Retinal pigment epithelial cell (primary cell): ENCODE results near the gene SPACA5B.
"Not testable (repeated sequence)": the region's sequence is repeated elsewhere in the genome, so short reads cannot be mapped to it uniquely, and the experiment has no call there.

Experiments used
- DNase-seq: peaks from one replicate; pipeline ENCODE4 v3.0.0-alpha.2; 2010; ENCODE audit warnings: low read depth
- H3K4me3 ChIP-seq: 2 replicates; pipeline ENCODE4 v1.5.1; 2011; ENCODE audit warnings: mild to moderate bottlenecking, low read length, control low read depth, moderate library complexity
- TF ChIP-seq, protein P1 (sequence below): conservative IDR thresholded peaks from 2 replicates; pipeline ENCODE4 v1.5.1; 2011; ENCODE audit warnings: low read depth, low read length, control low read depth, inconsistent platforms

The SPACA5B gene

DNA sequence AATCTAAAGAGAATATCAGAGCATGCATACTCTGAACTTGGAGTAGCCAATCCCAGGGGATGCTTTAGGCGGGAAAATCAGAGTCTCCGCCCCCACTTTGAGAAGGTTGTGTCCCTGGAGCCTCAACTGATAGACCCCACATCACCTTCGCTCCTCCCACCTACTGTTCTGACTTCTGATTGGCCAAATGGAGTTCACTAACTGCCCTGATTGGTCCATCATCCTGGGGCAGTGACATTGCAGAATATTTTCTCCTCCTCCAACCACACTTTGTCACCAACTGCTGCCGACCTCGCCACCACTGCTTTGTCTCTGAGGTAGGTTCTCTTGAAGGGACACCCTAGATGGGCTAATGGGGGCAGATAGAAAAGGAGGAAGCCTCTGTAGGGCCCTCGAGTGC lies 22.7 kb upstream of the SPACA5B start:
- H3K4me3 ChIP-seq: no peak overlapping the region
- no peak for DNase-seq
- TF ChIP-seq, protein P1, sequence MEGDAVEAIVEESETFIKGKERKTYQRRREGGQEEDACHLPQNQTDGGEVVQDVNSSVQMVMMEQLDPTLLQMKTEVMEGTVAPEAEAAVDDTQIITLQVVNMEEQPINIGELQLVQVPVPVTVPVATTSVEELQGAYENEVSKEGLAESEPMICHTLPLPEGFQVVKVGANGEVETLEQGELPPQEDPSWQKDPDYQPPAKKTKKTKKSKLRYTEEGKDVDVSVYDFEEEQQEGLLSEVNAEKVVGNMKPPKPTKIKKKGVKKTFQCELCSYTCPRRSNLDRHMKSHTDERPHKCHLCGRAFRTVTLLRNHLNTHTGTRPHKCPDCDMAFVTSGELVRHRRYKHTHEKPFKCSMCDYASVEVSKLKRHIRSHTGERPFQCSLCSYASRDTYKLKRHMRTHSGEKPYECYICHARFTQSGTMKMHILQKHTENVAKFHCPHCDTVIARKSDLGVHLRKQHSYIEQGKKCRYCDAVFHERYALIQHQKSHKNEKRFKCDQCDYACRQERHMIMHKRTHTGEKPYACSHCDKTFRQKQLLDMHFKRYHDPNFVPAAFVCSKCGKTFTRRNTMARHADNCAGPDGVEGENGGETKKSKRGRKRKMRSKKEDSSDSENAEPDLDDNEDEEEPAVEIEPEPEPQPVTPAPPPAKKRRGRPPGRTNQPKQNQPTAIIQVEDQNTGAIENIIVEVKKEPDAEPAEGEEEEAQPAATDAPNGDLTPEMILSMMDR: no peak

DNA sequence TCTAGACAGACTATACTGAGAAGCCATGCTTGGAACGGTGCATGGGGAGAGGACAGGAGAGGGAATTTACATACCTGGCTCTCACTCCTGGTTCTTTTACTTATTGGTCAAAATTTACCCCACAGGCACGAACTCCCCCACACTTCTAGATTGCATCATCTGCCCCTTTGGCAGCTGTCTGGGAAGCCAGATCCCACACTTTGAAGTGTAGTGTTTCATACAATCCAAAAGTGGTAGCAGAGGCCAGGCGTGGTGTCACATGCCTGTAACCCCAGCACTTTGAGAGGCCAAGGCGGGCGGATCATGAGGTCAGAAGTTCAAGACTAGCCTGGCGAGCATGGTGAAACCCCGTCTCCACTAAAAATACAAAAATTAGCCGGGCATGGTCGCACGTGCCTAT lies 5.1 kb upstream of the SPACA5B start:
- DNase-seq, H3K4me3 ChIP-seq: not testable (repeated sequence)

- not testable (repeated sequence) for DNase-seq, H3K4me3 ChIP-seq
These were observed 1.9 kb downstream of the SPACA5B start for GRCh38 chrX:48132308-48132844.

DNA sequence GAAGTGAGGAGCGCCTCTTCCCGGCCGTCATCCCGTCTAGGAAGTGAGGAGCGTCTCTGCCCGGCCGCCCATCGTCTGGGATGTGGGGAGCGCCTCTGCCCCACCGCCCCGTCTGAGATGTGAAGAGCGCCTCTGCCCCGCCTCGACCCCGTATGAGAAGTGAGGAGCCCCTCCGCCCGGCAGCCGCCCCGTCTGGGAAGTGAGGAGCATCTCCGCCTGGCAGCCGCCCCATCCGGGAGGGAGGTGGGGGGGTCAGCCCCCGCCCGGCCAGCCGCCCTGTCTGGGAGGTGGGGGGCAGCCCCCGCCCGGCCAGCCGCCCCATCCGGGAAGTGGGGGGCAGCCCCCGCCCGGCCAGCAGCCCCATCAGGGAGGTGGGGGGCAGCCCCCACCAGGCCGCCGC lies 8.7 kb downstream of the SPACA5B start:
- not testable (repeated sequence) for DNase-seq, H3K4me3 ChIP-seq

- not testable (repeated sequence) for DNase-seq, H3K4me3 ChIP-seq
These were observed 11.5 kb downstream of the SPACA5B start for GRCh38 chrX:48141810-48142508.

DNA sequence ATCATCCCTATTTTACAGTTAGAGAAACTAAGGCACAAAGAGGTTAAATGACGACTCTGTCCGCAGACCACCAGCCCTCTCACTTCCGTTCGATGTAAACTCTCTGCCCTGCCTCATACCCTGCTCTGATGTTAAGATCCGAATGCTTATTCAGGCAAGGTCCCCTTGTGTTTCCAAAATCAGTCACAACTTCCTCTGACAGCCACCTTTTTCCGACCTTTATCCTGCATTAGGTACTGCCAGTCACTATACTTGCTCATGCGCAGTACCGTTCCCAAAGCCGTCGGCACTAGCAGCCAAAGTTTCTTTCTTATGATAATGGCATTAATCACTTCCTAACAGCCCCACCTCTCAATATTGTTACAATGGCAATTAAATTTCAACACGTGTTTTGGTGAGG lies 12.3 kb downstream of the SPACA5B start:
- DNase-seq: not testable (repeated sequence)

GRCh38 chrX:48153769-48154168 lies 23.3 kb downstream of the SPACA5B start:
- H3K4me3 ChIP-seq: no peak overlapping the region
- TF ChIP-seq, protein P1: no peak
- DNase-seq: no peak

More for the DNA sequence above, 12.3 kb downstream of the SPACA5B start:
- H3K4me3 ChIP-seq: not testable (repeated sequence)

GRCh38 chrX:48154796-48155195 lies 24.4 kb downstream of the SPACA5B start:
- DNase-seq: no peak
- TF ChIP-seq, protein P1: no peak
- no peak overlapping the region for H3K4me3 ChIP-seq

GRCh38 chrX:48156014-48156413 lies 25.6 kb downstream of the SPACA5B start:
- H3K4me3 ChIP-seq: no peak overlapping the region
- TF ChIP-seq, protein P1: no peak
- no peak for DNase-seq

DNA sequence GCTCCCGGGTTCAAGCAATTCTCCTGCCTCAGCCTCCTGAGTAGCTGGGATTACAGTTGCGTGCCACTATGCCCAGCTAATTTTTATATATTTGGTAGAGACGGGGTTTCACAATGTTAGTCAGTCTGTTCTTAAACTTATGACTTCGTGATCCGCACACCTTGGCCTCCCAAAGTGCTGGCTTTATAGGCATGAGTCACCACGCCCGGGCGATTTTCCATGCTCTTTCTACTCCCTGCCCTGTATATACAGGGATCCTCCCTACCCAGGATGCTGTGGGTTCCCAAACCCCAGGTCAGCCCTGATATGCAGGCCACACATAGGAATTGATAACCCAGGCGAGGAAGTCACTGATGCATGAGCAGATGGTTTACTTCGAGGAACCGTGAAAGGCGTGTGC lies 34.8 kb downstream of the SPACA5B start:
- no peak for DNase-seq
- H3K4me3 ChIP-seq: no peak overlapping the region
- TF ChIP-seq, protein P1: no peak

DNA sequence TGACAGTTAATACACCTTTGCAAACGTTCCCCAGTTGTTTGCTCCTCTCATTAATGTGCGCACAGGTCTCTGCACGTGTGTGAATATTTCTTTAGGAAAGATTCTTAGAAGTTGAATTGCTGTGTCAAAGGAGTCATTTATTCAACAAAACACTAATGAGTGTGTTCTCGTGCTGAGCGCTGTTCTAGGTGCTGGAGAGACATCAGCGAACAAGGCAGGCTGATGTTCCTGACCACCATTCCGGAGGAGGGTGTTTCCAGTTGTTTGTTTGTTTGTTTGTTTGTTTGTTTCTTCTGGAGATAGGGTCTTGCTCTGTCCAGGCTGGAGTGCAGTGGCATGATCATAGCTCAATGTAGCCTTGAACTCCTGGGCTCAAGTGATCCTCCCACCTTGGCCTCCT lies 35.9 kb downstream of the SPACA5B start:
- not testable (repeated sequence) for DNase-seq, H3K4me3 ChIP-seq
